HG03097 (cell line): ENCODE measurements around the gene CENPC.
"Not testable (repeated sequence)": the region's sequence is repeated elsewhere in the genome, so short reads cannot be mapped to it uniquely, and the experiment has no call there.

Experiments used
- ATAC-seq: cut with Tn5 transposase; IDR thresholded peaks from one replicate; pipeline ENCODE4 v1.9.1; 2021; ENCODE audit not compliant: unreplicated experiment, low FRiP score

Gene CENPC

GRCh38 chr4:67483868-67484602 is 61.3 kb downstream of the CENPC start:
- ATAC-seq, result no peak

GRCh38 chr4:67480810-67481209 is 64.5 kb downstream of the CENPC start:
- no peak for ATAC-seq

- ATAC-seq, result no peak
Observed at GRCh38 chr4:67475155-67475554, 70.1 kb downstream of the CENPC start.

DNA sequence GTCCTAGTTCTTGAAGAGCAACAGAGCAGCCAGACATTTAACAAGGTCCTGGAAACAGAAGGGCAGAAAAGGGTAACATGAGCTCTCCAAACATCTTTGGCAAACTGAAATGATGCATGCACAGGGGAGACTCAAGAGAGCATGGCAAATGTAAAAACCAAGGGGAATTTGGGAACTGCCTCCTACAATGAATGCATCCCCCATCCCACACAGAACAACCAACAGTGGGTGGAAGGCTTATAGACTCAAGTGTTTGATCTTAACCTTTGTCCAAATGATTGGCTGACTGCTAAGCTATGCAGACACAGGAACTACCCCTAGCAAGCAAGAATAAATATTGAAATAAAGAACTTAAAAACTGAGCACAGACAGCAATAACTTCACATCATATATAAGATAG is 74.4 kb downstream of the CENPC start:
- no peak for ATAC-seq

- ATAC-seq, result no peak
Observed at GRCh38 chr4:67468830-67469229, 76.5 kb downstream of the CENPC start.

GRCh38 chr4:67466751-67467150 is 78.6 kb downstream of the CENPC start:
- no peak for ATAC-seq

DNA sequence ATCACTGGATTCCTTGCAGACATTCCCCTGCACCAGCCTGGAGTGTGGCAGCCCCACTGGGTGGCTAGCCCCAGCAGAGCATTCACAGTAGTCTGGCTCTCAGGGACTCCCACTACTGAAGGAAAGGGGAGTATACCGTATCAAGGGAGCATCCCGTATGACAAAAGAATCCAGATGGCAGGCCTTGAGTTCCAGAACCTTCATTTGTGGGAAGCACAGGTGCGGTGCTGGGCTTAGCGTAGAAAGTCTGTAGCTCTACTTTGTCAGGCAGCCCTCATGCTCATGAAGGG is 79.6 kb downstream of the CENPC start:
- ATAC-seq, result no peak

- ATAC-seq, result no peak
Observed at GRCh38 chr4:67465032-67465762, 80.1 kb downstream of the CENPC start.

GRCh38 chr4:67460574-67460973 is 84.7 kb downstream of the CENPC start:
- ATAC-seq, result no peak

- no peak for ATAC-seq
Observed at GRCh38 chr4:67459164-67459563, 86.1 kb downstream of the CENPC start.

DNA sequence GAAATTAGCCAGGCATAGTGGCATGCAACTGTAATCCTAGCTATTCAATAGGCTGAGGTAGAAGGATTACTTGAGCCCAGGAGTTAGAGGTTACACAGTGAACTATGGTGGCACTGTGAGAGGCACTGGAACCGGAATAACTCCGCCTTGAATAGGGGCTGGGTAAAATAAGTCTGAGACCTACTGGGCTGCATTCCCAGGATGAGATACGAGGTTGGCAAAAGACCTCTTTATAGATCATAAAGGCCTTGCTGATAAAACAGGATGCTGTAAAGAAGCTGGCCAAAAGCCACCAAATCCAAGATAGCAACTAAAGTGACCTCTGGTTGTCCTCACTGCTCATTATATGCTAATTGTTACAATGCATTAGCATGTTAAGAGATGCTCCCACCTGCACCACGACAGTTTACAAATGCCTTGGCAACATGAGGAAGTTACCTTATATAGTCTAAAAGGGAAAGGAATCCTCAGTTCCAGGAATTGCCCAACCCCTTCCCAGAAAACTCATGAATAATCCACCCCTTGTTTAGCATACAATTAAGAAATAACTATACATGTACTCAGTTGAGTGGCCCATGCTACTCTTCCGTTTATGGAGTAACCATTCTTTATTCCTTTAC is 88.6 kb downstream of the CENPC start:
- no peak for ATAC-seq

GRCh38 chr4:67452846-67453205 is 92.5 kb downstream of the CENPC start:
- not testable (repeated sequence) for ATAC-seq

DNA sequence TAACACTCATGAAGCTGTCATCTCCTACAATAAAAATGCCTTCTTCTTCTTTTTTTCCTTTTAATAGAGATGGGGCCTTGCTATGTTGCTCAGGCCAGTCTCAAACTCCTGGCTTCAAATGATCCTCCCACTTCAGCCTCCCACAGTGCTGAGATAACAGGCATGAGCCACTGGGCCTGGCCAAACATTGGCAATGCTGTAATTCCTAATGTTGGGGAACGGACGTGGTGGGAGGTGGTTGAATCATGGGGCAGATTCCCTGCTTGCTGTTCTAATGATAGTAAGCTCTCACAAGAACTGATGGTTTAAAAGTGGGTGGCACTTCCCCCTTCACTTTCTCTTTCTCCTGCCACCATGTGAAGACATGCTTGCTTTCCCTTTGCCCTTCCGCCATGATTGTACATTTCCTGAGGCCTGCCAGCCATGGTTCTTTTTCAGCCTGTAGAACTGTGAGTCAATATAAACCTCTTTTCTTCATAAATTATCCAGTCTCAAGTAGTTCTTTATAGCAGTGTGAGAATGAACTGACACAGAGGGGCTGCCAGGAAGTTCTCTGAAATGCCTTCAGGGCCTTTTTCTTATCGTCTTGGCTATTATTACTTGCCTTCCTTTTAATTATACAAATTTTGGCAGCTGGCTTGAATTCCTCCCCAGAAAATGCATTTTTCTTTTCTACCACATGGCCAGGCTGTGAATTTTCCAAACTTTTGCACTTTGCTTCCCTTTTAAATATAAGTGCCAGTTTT is 93.0 kb downstream of the CENPC start:
- ATAC-seq, result no peak

DNA sequence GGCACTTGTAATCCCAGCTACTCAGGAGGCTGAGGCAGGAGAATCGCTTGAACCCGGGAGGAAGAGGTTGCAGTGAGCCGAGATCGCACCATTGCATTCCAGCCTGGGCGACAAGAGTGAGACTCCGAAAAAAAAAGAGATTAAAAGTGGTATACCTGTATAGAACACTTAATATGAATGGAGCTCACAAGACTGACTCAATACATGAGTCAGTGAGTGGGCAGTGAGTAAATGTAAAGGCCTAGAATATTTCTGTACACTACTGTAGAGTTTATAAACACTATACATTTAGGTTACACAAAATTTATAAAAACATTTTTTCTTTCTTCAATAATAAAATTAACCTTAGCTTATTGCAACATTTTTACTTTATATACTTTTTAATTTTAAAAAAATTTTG is 93.8 kb downstream of the CENPC start:
- ATAC-seq, result no peak

GRCh38 chr4:67448621-67449020 is 96.7 kb downstream of the CENPC start:
- no peak for ATAC-seq

DNA sequence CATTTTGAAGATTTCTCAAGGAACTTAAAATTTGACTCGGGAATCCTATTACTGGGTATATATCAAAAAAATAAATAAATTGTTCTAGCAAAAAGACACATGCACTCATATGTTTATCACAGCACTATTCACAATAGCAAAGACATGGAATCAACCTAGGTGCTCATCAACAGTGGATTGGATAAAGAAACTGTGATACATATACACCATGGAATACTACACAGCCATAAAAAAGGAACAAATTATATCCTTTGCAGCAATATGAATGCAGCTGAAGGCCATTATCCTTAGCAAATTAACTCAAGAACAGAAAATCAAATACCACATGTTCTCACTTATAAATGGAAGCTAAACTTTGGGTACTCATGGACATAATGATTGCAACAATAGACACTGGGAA is 97.4 kb downstream of the CENPC start:
- ATAC-seq, result no peak

DNA sequence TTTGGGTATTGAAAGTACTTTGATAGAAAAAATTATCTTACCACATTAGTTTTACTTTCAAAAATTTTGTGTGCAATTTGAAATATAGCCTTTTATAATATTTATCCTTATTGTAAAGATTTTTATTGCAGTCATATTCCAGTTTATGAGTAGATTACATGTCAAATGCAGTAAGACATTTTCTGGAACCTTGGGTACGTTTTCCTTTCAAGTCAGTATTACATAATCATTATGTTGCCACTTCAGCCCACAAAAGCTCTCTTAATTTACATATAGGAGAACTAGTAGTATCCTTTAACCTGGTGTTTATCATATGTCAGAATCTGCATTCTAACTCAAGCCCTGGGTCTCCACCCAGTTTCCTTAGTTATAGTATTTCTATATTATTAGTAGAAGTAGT is 98.5 kb downstream of the CENPC start:
- no peak for ATAC-seq

GRCh38 chr4:67445881-67446280 is 99.4 kb downstream of the CENPC start:
- not testable (repeated sequence) for ATAC-seq

DNA sequence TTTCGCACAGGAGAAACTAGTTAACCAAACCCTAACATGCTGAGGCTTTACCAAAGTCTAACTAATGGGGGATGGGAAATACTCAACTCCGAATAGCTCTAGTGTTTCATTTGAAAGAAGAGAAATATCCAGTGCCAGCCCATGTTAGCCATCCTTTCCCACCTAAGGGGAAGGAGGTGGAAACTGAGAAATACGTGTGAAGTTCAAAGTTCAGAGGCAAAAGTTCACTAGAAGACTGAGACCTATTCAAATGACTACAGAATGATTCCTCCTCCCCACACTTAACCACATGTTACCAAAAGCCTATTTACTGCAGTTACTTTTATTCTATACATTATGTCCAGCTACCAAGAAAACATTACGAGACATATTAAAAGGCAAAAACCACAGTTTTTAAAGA is 106.3 kb downstream of the CENPC start:
- ATAC-seq, result no peak

- ATAC-seq, result no peak
Observed at GRCh38 chr4:67437974-67438713, 107.2 kb downstream of the CENPC start.

- peak; percentile 99 for ATAC-seq
Observed at GRCh38 chr4:67436742-67437141, 108.6 kb downstream of the CENPC start.
